Left forelimb (tissue), 1 donor: ENCODE data around the gene KRTAP10-10.
"Not testable (repeated sequence)": the region's sequence is repeated elsewhere in the genome, so short reads cannot be mapped to it uniquely, and the experiment has no call there.

Experiments used
- DNase-seq: peaks from one replicate; pipeline ENCODE4 v3.0.0-alpha.2; 2018; ENCODE audit warnings: low spot score

KRTAP10-10 gene

GRCh38 chr21:44602463-44602850 is 34.7 kb upstream of the KRTAP10-10 start:
- no peak for DNase-seq

GRCh38 chr21:44603109-44603875 is 33.9 kb upstream of the KRTAP10-10 start:
- no peak for DNase-seq

GRCh38 chr21:44603911-44604310 is 33.2 kb upstream of the KRTAP10-10 start:
- DNase-seq, result no peak

GRCh38 chr21:44606495-44606894 is 30.7 kb upstream of the KRTAP10-10 start:
- DNase-seq, result no peak

GRCh38 chr21:44609193-44609592 is 28.0 kb upstream of the KRTAP10-10 start:
- no peak for DNase-seq

GRCh38 chr21:44610157-44610843 is 26.9 kb upstream of the KRTAP10-10 start:
- DNase-seq, result not testable (repeated sequence)

- DNase-seq, result no peak
Measured at GRCh38 chr21:44611551-44611950, 25.6 kb upstream of the KRTAP10-10 start.

GRCh38 chr21:44612029-44612486 is 25.1 kb upstream of the KRTAP10-10 start, which contains the start of gene KRTAP10-8:
TSS of gene KRTAP10-8 (plus strand) at chr21:44612079. CDS start at chr21:44612101, 22 bp downstream.
- no peak for DNase-seq

GRCh38 chr21:44612669-44613229 is 24.4 kb upstream of the KRTAP10-10 start:
- no peak for DNase-seq

GRCh38 chr21:44613386-44614155 is 23.6 kb upstream of the KRTAP10-10 start:
- no peak for DNase-seq

- no peak for DNase-seq
Measured at GRCh38 chr21:44614161-44614631, 23.0 kb upstream of the KRTAP10-10 start.

GRCh38 chr21:44614961-44615391 is 22.2 kb upstream of the KRTAP10-10 start:
- no peak for DNase-seq

- DNase-seq, result no peak
Measured at GRCh38 chr21:44615466-44615865, 21.7 kb upstream of the KRTAP10-10 start.

GRCh38 chr21:44615911-44616590 is 21.1 kb upstream of the KRTAP10-10 start:
- DNase-seq, result no peak

GRCh38 chr21:44616591-44616926 is 20.6 kb upstream of the KRTAP10-10 start:
- DNase-seq, result no peak

- no peak for DNase-seq
Measured at GRCh38 chr21:44617071-44617501, 20.1 kb upstream of the KRTAP10-10 start.

GRCh38 chr21:44618504-44618903 is 18.7 kb upstream of the KRTAP10-10 start:
- no peak for DNase-seq

GRCh38 chr21:44618909-44619308 is 18.2 kb upstream of the KRTAP10-10 start:
- no peak for DNase-seq

- DNase-seq, result no peak
Measured at GRCh38 chr21:44619886-44620285, 17.3 kb upstream of the KRTAP10-10 start.

GRCh38 chr21:44623575-44623974 is 13.6 kb upstream of the KRTAP10-10 start:
- DNase-seq, result no peak

- DNase-seq, result no peak
Measured at GRCh38 chr21:44625756-44626155, 11.4 kb upstream of the KRTAP10-10 start.
